Spinal cord (tissue), 10 donors: ENCODE measurements around the gene MIAT. TPM values are rescaled to one million over a fixed set of nuclear protein-coding genes. Genes with fewer than 3 reads are reported as not detected.
A peak's percentile ranks its signal among the peaks of the same experiment; 100 is the strongest.

Source experiments
- DNase-seq, 6 donors: peaks; one replicate each; pipeline versions ENCODE4 v3.0.0 to v3.0.0-alpha.2; 2013 to 2015; ENCODE audit warnings: low spot score in 6 of 6, low read depth in 4 of 6
- H3K27ac ChIP-seq: one replicate; pipeline ENCODE4 v1.5.1; 2013; ENCODE audit warnings: low read depth, low read length, control low read depth
- H3K27me3 ChIP-seq: one replicate; pipeline ENCODE4 v1.6.1; 2013; ENCODE audit warnings: low read length; ENCODE audit not compliant: control insufficient read depth, insufficient read depth
- H3K36me3 ChIP-seq: one replicate; pipeline ENCODE4 v1.6.1; 2013; ENCODE audit warnings: low read length; ENCODE audit not compliant: control insufficient read depth, insufficient read depth
- H3K4me1 ChIP-seq: one replicate; pipeline ENCODE4 v1.6.1; 2013; ENCODE audit warnings: low read length; ENCODE audit not compliant: control insufficient read depth, insufficient read depth
- H3K4me3 ChIP-seq: one replicate; pipeline ENCODE4 v1.5.1; 2013; ENCODE audit warnings: low read depth, low read length, control low read depth
- H3K9me3 ChIP-seq: one replicate; pipeline ENCODE4 v1.6.1; 2013; ENCODE audit warnings: low read length; ENCODE audit not compliant: control insufficient read depth, insufficient read depth
- WGBS: methylation state at CpG from one replicate; pipeline ENCODE4 v1.1.5; 2013; ENCODE audit warnings: missing lambda C conversion rate; ENCODE audit not compliant: insufficient coverage; 5-methylcytosine and 5-hydroxymethylcytosine counted together
- polyA plus RNA-seq, 2 donors: library from polyadenylated mRNA; unstranded; fragments of 120-200 nt; gene quantifications; one replicate each; pipeline ENCODE4 v1.2.1, GENCODE V29; 2013; ENCODE audit not compliant: insufficient read length in 2 of 2
- total RNA-seq, 2 donors: library from RNA; depleted of rRNA in 1 of 2; stranded (reverse); fragments of 120-200 nt in 1 of 2; fragments of >200 nt in 1 of 2; gene quantifications; one replicate each; pipeline versions ENCODE4 v1.2.3 to v1.2.4, GENCODE V29; 2013 to 2014
- donor health status: healthy.

Gene MIAT
- total and polyA plus RNA-seq, 4 donors, result 38.7 to 161 (median 74.2) TPM

DNA sequence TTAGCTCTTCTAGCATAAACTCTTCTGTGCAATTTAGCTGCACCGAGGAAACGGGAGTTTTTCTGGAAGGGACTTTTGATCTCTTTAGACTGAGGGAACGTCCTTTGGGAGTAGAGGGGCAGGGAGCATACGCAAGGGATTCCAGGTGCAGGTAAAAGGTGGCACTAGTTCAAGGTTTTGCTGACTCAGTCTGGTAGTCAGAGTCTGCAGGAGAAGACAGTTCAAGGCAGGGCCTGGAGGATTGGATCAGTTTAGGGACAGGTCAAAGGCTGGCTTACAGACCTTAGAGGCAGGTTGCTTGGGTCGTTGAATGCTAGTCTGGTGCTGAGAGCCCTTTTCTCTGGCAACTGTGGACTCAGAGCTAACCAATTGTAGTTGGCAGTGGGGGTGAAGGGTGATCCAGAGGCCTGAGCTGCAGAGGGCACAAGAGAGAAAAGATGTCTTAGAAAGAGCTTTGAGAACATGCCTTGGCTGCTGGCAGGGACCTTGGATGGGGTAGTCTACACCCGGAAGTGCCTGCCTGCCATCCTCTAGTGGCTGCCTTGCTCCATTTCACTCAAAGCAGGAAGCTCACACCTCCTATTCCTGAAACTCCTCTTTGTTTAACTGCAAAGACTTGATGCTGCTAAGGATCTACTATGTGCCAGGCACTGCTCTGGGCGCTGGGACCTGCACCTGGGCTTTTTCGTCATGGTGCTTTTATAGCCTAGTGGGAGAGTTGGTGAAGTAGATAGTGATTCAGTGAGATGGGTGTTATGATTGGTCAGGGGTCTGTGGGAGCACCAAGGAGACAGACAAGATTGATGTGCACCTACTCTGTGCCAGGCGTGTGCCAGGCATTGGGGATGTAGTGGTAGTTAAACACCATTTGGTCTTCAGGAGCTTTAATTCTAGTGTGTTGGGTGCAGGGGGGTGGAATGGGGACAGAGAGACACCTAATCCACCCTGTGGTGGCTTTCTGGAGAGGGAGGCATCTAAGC lies 17.1 kb downstream of the MIAT start:
- 79% methylated on average over 9 of the region's 9 CpGs for WGBS
- no peaks in the 10 kb centered on the region for H3K9me3 ChIP-seq
- no peak overlapping the region for H3K4me3 ChIP-seq

DNA sequence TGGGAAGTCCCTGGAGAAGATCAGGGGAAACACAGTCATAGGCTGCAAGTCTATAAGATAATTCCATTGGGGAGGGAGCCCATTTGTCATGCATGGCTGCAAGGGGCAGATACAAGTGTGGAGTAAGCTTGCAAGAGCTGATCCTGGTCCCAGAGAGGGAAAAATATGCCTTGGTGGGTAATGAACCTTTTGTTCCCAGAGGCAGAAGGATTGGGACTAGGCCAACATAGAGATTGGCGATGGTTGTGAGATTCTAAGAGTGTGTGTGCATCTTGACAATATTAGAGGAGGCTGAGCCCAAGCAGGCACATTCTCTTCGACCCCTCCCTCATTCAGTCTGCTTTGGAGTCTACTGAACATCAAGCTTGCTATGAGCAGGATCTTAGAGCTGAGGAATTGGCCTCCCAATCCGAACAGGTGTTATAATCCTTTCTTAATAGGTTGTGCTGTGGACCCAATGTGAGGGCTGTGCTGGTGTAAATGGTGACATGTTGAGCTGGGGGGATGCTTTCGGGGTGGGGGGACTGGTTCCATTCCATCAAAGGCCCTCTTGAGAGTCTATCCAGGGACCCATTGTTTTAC lies 18.4 kb downstream of the MIAT start:
- Histone ChIP-seq H3K4me3 (no peak overlapping the region), H3K36me3 (no peaks in the 10 kb centered on the region), H3K9me3 (no peaks in the 10 kb centered on the region), H3K27ac (no peak overlapping the region), H3K4me1 (peaks cover 30% of the 10 kb centered on the region), H3K27me3 (no peaks in the 10 kb centered on the region)
- DNase-seq, result peak in 1 of 6 donors; percentile 61
- WGBS, result no CpG with 5 or more reads among the region's 4 CpGs

More for the DNA sequence above, 17.1 kb downstream of the MIAT start:
- H3K4me1 ChIP-seq, result peaks cover 30% of the 10 kb centered on the region
- H3K36me3 ChIP-seq, result peaks cover 3% of the 10 kb centered on the region
- H3K27me3 ChIP-seq, result no peaks in the 10 kb centered on the region
- no peak for DNase-seq
- no peak overlapping the region for H3K27ac ChIP-seq

DNA sequence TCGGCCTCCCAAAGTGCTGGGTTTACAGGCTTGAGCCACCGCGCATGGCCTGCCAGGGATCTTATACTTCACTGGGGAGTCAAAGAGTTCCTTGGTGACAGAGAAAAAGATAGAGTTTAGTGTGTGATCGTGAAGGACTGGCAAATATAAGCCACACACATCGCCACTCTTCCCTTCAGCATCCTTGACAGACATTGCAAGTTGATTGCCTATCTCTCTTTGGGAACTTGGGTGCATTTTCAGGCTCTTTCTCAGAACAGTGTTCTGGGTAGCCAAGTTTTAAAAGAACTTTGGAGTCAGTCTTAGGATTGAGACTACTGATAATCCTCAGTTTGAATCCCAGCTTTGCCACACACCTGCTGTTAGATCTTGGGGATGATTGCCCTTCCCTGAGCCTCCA lies 19.8 kb downstream of the MIAT start:
- peaks cover 25% of the 10 kb centered on the region for H3K4me1 ChIP-seq
- H3K4me3 ChIP-seq, result no peak overlapping the region
- H3K36me3 ChIP-seq, result peaks cover 9% of the 10 kb centered on the region
- no peak overlapping the region for H3K27ac ChIP-seq
- no CpG with 5 or more reads among the region's 5 CpGs for WGBS
- H3K27me3 ChIP-seq, result no peaks in the 10 kb centered on the region
- DNase-seq, result no peak
- no peaks in the 10 kb centered on the region for H3K9me3 ChIP-seq

DNA sequence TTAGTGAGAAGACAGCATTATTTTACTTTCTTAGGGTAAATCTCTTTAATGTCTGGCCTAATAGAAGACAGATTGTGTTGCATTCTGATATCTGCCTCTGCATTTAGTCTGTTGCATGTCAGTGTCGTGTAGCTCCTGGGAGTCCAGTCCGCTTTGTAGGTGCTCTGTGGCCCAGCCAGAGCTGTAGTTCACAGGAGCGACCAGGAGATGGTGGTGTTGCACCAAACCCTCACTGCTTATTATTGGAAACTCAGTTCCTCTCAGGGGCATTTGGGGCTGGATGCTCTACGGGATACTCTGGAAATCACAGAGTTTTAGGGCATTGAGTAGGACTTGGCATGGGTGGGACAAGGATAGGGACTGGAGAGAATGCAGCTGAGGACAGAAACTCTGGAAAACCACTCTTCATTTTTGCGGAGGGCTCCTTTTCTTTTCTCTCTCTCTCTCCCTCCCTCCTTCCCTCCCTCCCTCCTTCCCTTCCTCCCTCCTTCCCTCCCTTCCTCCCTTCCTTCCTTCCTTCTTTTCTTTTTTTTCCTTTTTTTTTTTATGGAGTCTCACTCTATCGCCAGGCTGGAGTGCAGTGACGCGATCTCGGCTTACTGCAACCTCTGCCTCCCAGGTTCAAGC lies 21.7 kb downstream of the MIAT start:
- 12% methylated on average over 4 of the region's 9 CpGs for WGBS
- Histone ChIP-seq H3K27me3 (no peaks in the 10 kb centered on the region), H3K36me3 (peaks cover 9% of the 10 kb centered on the region), H3K27ac (no peak overlapping the region), H3K9me3 (no peaks in the 10 kb centered on the region), H3K4me1 (peaks cover 8% of the 10 kb centered on the region), H3K4me3 (no peak overlapping the region)
- peak in 5 of 6 donors; percentile 71 to 95 (median 74) for DNase-seq

DNA sequence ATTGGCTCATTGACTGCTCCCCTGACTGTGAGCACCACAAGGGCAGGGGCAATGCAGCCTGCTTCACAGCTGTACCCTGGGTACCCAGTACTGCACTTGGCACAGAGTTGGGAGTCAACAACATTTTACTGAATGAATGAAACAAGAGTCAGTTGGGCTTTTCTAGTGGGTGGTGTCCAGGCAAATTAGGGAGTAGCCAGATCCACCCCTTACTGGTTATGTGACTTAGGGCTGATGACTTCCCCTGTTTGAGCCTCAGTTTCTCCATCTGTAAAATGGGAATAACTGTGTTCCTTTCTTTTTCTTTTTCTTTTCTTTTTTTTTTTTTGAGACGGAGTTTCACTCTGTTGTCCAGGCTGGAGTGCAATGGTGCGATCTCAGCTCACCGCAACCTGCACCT lies 23.1 kb downstream of the MIAT start:
- H3K4me3 ChIP-seq, result no peak overlapping the region
- DNase-seq, result no peak
- no peaks in the 10 kb centered on the region for H3K27me3 ChIP-seq
- H3K27ac ChIP-seq, result no peak overlapping the region
- no peaks in the 10 kb centered on the region for H3K4me1 ChIP-seq
- no peaks in the 10 kb centered on the region for H3K9me3 ChIP-seq
- WGBS, result 100% methylated on average over 2 of the region's 3 CpGs
- peaks cover 9% of the 10 kb centered on the region for H3K36me3 ChIP-seq

DNA sequence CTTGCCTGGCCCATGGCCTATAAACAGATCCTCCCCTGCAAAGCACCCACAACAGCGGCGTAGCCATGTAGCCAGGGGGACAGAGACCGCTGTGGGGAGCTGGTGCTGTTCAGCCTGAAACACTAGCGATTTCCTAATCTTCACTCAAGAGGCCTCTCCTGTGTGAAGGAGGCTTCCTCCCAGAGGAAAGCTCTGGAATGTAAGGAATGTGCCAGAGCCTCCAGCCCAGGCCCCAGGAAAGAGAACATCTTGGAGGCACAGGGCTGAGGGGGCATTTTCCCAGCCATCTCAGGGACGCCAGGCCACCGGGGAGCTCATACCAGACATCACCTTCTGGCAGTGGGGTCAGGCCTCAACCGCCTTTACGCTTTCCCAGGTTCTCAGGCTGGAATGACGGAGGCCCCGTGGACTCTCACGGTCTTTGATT lies 24.0 kb downstream of the MIAT start:
- Histone ChIP-seq H3K27ac (no peak overlapping the region), H3K9me3 (no peaks in the 10 kb centered on the region), H3K4me1 (no peaks in the 10 kb centered on the region), H3K27me3 (no peaks in the 10 kb centered on the region), H3K4me3 (no peak overlapping the region), H3K36me3 (peaks cover 9% of the 10 kb centered on the region)
- no peak for DNase-seq
- WGBS, result 99% methylated on average over 7 of the region's 11 CpGs

DNA sequence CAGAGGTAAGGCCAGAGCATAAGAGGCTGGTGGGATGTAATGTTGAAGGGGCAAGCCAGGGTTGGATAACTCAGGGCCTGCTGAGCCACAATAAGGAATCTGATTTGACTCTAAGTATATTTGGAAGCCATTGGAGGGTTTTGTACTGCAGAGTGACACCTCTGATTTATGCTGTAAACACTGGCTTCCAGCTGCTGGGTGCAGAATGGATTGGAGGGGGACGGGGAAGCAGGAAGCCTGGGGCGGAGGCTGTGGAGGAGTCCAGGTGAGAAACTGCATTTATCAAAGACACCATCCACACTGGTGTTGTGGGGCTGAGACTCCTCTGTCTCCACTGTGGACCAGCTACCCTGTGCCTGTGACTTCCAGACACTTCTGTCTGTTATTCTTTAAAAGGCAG lies 26.8 kb downstream of the MIAT start:
- H3K36me3 ChIP-seq, result peaks cover 9% of the 10 kb centered on the region
- H3K27me3 ChIP-seq, result no peaks in the 10 kb centered on the region
- H3K4me3 ChIP-seq, result no peak overlapping the region
- DNase-seq, result no peak
- H3K4me1 ChIP-seq, result no peaks in the 10 kb centered on the region
- no peaks in the 10 kb centered on the region for H3K9me3 ChIP-seq
- WGBS, result no CpG with 5 or more reads among the region's 2 CpGs
- H3K27ac ChIP-seq, result no peak overlapping the region

DNA sequence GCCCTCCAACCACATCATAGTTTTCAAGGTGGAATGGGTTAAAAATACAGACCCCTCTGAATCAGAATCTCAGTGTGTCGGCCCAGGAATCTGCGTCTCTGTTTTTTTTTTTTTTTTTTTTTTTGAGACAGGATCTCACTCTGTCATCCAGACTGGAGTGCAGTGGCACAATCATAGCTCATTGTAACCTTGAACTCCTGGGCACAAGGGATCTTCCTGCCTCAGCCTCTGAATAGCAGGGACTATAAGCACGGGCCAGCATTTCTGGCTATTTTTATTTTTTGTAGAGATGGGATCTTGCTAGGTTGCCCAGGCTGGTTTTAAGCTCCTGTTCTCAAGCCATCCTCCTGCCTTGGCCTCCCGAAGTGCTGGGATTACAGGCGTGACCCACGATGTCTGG lies 28.2 kb downstream of the MIAT start:
- 80% methylated on average over 6 of the region's 6 CpGs for WGBS
- H3K27me3 ChIP-seq, result no peaks in the 10 kb centered on the region
- H3K4me1 ChIP-seq, result peaks cover 6% of the 10 kb centered on the region
- H3K27ac ChIP-seq, result no peak overlapping the region
- peaks cover 9% of the 10 kb centered on the region for H3K36me3 ChIP-seq
- no peaks in the 10 kb centered on the region for H3K9me3 ChIP-seq
- no peak overlapping the region for H3K4me3 ChIP-seq
- DNase-seq, result no peak

DNA sequence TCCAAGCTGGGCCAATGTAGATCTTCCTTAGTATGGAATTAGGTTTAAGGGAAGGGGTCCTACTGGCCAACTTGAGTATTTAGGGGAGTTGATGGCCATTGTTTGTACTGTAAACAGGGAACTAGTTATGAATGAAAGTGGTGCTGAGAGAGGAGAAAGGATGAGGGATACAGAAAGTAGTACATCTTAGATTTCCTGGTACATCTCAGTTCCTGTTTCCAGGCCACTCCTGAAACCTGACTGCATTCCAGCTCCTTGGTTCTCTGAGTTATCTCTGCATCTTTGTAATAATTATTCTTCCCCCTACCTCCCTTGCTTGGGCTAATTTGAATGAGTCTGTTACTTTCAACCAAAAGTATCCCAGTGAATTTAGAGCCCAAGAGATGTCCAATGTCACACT lies 30.1 kb downstream of the MIAT start:
- DNase-seq, result no peak
- no peak overlapping the region for H3K4me3 ChIP-seq
- H3K27ac ChIP-seq, result no peak overlapping the region
- H3K36me3 ChIP-seq, result no peaks in the 10 kb centered on the region
- H3K27me3 ChIP-seq, result no peaks in the 10 kb centered on the region
- no peaks in the 10 kb centered on the region for H3K9me3 ChIP-seq
- peaks cover 6% of the 10 kb centered on the region for H3K4me1 ChIP-seq
